ENCODE data around the gene GATA3. TPM values are rescaled to one million over a fixed set of nuclear protein-coding genes. Genes with fewer than 3 reads are reported as not detected.

Gene GATA3
- total RNA-seq, 1 donor, result not detected

DNA sequence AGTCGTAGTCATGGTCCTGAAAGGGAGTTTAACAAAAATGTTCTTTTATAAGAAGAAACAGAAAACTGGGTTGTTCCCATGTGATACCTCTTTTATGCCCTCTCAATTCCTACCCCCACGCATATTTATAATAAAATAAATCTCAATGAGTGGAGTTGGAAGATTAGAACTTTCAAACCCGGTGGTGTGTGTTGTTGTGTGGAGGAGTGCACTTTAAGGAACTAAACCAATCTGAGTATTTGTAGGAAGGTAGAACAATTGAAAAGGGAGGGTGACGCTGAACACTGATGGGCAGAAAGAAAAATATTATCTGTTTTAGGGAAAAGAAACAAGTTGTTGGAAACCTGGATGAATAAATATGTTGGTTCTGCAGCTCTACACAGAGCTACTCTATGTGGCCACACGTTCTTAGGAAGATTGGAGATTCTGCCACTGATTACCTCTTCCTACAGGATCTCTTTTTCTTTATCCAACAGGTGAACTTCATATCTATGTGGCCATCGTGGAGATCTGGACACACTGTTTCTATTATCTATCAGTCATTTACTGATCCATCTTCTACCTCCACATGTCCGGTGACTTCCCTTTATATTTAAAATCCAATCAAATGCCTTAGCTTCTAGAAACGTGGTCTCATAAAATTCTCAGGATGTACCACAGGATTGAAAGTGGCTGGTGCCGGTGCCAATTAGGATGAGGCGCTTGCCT is 13.1 kb upstream of the GATA3 start:
- Histone ChIP-seq H2AFZ (ENCODE audit: low read length) (no peak overlapping the region), H3K79me2 (ENCODE audit: insufficient read depth, low read length) (no peaks in the 10 kb centered on the region), H3K4me2 (ENCODE audit: insufficient read depth, low read length) (no peak overlapping the region), H3K27me3 (ENCODE audit: insufficient read depth, low read length) (peaks cover 98% of the 10 kb centered on the region), H3K36me3 (ENCODE audit: insufficient read depth, low read length) (no peaks in the 10 kb centered on the region), H3K9me3 (ENCODE audit: low read depth, low read length) (no peaks in the 10 kb centered on the region), H3K4me3 (ENCODE audit: insufficient read depth, low read length) (no peak overlapping the region), H3K4me1 (ENCODE audit: insufficient read depth, low read length) (no peaks in the 10 kb centered on the region), H3K27ac (ENCODE audit: low read depth, low read length) (no peak overlapping the region), H4K20me1 (ENCODE audit: insufficient read depth, low read length) (no peaks in the 10 kb centered on the region)
- TF ChIP-seq, protein P1, sequence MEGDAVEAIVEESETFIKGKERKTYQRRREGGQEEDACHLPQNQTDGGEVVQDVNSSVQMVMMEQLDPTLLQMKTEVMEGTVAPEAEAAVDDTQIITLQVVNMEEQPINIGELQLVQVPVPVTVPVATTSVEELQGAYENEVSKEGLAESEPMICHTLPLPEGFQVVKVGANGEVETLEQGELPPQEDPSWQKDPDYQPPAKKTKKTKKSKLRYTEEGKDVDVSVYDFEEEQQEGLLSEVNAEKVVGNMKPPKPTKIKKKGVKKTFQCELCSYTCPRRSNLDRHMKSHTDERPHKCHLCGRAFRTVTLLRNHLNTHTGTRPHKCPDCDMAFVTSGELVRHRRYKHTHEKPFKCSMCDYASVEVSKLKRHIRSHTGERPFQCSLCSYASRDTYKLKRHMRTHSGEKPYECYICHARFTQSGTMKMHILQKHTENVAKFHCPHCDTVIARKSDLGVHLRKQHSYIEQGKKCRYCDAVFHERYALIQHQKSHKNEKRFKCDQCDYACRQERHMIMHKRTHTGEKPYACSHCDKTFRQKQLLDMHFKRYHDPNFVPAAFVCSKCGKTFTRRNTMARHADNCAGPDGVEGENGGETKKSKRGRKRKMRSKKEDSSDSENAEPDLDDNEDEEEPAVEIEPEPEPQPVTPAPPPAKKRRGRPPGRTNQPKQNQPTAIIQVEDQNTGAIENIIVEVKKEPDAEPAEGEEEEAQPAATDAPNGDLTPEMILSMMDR (IDR thresholded peaks at IDR 0.05; ENCODE audit: extremely low read depth, low read depth, low read length), result no peak
- peak; percentile 78 for DNase-seq (ENCODE audit: insufficient read length, low spot score, missing footprints)

DNA sequence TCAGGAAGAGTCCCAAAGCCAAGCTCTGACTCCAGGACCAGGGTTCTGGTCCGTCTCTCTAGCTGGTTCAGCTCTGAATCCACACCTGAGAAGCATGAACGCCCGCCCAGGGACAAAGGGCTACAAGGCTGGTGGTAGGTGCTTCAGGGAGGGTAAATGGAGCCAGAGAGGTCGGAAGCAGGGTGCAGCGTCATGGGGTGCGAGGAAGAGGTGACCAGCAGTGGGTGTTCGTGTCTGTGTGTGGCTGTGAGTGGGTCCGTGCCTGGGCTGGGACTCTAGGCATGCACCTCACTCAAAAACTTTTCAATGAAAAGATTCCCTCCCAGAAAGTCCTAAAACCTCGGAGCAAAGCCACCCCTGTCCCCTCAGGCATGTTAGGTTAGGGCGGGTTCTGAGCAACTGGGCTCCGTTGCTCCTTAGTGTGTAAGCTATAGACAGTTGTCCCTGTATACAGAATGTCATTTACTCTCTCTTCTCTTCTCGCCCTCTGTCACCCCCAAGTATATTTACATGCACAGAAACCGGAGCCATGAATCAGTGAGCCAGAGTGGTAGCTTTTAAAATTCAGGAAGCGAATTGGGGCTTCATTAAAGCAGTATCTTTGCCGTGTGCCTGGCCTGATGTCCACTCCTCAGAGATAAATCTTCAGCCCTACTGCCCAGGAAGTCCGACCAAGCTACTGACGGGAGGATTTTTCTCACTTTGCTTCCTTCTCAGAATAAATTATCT is 12.3 kb upstream of the GATA3 start:
- Histone ChIP-seq H4K20me1 (ENCODE audit: insufficient read depth, low read length) (no peaks in the 10 kb centered on the region), H3K9me3 (ENCODE audit: low read depth, low read length) (no peaks in the 10 kb centered on the region), H3K27me3 (ENCODE audit: insufficient read depth, low read length) (peaks cover 98% of the 10 kb centered on the region), H3K4me2 (ENCODE audit: insufficient read depth, low read length) (no peak overlapping the region), H3K27ac (ENCODE audit: low read depth, low read length) (no peak overlapping the region), H3K36me3 (ENCODE audit: insufficient read depth, low read length) (no peaks in the 10 kb centered on the region), H3K4me1 (ENCODE audit: insufficient read depth, low read length) (no peaks in the 10 kb centered on the region), H3K79me2 (ENCODE audit: insufficient read depth, low read length) (no peaks in the 10 kb centered on the region), H3K4me3 (ENCODE audit: insufficient read depth, low read length) (no peak overlapping the region), H2AFZ (ENCODE audit: low read length) (no peak overlapping the region)
- peak; percentile 76 for DNase-seq (ENCODE audit: insufficient read length, low spot score, missing footprints)
- TF ChIP-seq, protein P1 (IDR thresholded peaks at IDR 0.05; ENCODE audit: extremely low read depth, low read depth, low read length), result no peak

DNA sequence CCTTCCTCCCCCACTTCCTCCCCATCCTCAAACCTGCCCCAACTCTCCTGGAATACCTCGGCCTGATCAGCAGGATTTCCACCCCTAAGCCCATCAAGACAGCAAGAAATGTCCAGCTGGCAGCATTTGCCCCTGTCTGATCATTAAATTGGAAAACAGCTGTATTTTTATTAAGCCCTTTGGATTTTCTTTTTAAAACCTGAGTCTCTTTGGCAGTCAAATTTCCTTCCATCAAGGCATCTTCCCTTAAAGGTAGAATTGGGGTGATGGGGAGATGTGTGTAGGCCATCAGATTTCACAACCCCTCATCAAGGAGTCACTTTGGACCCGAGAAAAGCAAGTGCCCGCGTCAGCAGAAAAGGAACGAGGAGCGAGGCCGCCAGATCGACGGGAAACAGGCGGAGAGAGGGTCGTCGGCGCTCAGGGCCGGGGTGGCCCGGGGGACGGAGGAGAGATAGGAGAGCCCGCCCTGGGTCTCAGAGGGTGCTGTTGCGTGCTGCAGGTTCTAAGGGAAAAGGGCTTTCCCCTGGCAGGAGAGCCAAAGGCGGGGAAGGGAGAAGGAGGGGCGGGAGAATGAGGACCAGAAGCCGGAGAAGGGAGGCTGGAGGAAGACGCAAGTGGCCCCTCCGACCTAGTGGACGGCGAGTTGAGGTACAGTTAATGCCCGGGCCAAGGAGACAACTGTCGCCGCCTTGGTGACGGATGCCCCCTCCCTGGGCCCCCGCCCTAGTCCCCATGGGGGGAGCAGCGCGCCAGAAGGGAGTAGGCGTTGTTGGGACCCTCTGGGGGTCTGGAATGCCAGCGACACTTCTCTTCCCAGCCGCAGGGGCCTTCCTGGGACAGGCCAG is 11.5 kb upstream of the GATA3 start:
- no peak overlapping the region for H2AFZ ChIP-seq (ENCODE audit: low read length)
- no peaks in the 10 kb centered on the region for H3K4me1 ChIP-seq (ENCODE audit: insufficient read depth, low read length)

More for the DNA sequence above, 11.5 kb upstream of the GATA3 start:
- no peaks in the 10 kb centered on the region for H3K9me3 ChIP-seq (ENCODE audit: low read depth, low read length)
- TF ChIP-seq, protein P1 (IDR thresholded peaks at IDR 0.05; ENCODE audit: extremely low read depth, low read depth, low read length), result no peak
- no peaks in the 10 kb centered on the region for H3K36me3 ChIP-seq (ENCODE audit: insufficient read depth, low read length)
- H3K4me2 ChIP-seq (ENCODE audit: insufficient read depth, low read length), result no peak overlapping the region
- peak; percentile 62 for DNase-seq (ENCODE audit: insufficient read length, low spot score, missing footprints)
- H3K27ac ChIP-seq (ENCODE audit: low read depth, low read length), result no peak overlapping the region
- H3K27me3 ChIP-seq (ENCODE audit: insufficient read depth, low read length), result peaks cover 99% of the 10 kb centered on the region
- no peak overlapping the region for H3K4me3 ChIP-seq (ENCODE audit: insufficient read depth, low read length)
- no peaks in the 10 kb centered on the region for H4K20me1 ChIP-seq (ENCODE audit: insufficient read depth, low read length)
- H3K79me2 ChIP-seq (ENCODE audit: insufficient read depth, low read length), result no peaks in the 10 kb centered on the region
